GM12891 (cell line): ENCODE measurements around the gene ACY1.

ENCODE experiments used
- POLR2A ChIP-seq: IDR thresholded peaks from 2 replicates; pipeline ENCODE4 v1.6.1; 2011; ENCODE audit warnings: low read depth, low read length, control low read depth
- POLR2AphosphoS5 ChIP-seq: IDR thresholded peaks from 2 replicates; pipeline ENCODE4 v1.6.1; 2011; ENCODE audit warnings: low read depth, low read length, control low read depth
- POU2F2 ChIP-seq: IDR thresholded peaks from 2 replicates; pipeline ENCODE4 v1.6.1; 2011; ENCODE audit warnings: low read depth, mild to moderate bottlenecking, control low read depth, low read length, moderate library complexity

GRCh38 chr3:51978143-51978502 lies 5.2 kb upstream of the ACY1 start:
- TF ChIP-seq POLR2AphosphoS5 (no peak), POLR2A (no peak), POU2F2 (no peak)
